ENCODE data around the gene DAPP1.

- TF ChIP-seq CTCF (IDR thresholded peaks at IDR 0.05 in 8 of 11, conservative IDR thresholded peaks at IDR 0.05 in 3 of 11): no peak
- TF ChIP-seq POLR2AphosphoS5 (IDR thresholded peaks at IDR 0.05): no peak
Measured at GRCh38 chr4:99918656-99919055, 102.0 kb downstream of the DAPP1 start.
